ENCODE data around the gene HEG1. TPM values are rescaled to one million over a fixed set of nuclear protein-coding genes. Genes with fewer than 3 reads are reported as not detected.

Gene HEG1
- total RNA-seq, 2 experiments from 2014 or later = 20.7 to 21.4 TPM

GRCh38 chr3:125078951-125079674, 23.3 kb upstream of the HEG1 start:
- Mint-ChIP-seq H3K4me1 (peaks cover 2% of the 10 kb centered on the region), H3K9me3 (no peaks in the 10 kb centered on the region), H3K27me3 (no peaks in the 10 kb centered on the region), H3K36me3 (no peaks in the 10 kb centered on the region), H3K4me3 (no peak overlapping the region), H3K27ac (no peak overlapping the region)
- DNase-seq = no peak

GRCh38 chr3:125077864-125078263, 22.1 kb upstream of the HEG1 start:
- Mint-ChIP-seq H3K4me3 (no peak overlapping the region), H3K27me3 (no peaks in the 10 kb centered on the region), H3K36me3 (no peaks in the 10 kb centered on the region), H3K4me1 (peaks cover 2% of the 10 kb centered on the region), H3K9me3 (no peaks in the 10 kb centered on the region), H3K27ac (no peak overlapping the region)
- DNase-seq = no peak

GRCh38 chr3:125076464-125076863, 20.7 kb upstream of the HEG1 start:
- no peak overlapping the region for H3K4me3 Mint-ChIP-seq
- no peaks in the 10 kb centered on the region for H3K27me3 Mint-ChIP-seq
- peaks cover 2% of the 10 kb centered on the region for H3K4me1 Mint-ChIP-seq
- no peaks in the 10 kb centered on the region for H3K9me3 Mint-ChIP-seq
- DNase-seq = no peak
- no peaks in the 10 kb centered on the region for H3K36me3 Mint-ChIP-seq
- H3K27ac Mint-ChIP-seq = no peak overlapping the region

GRCh38 chr3:125075738-125076137, 19.9 kb upstream of the HEG1 start:
- H3K4me1 Mint-ChIP-seq = peaks cover 2% of the 10 kb centered on the region

GRCh38 chr3:125073390-125073905, 17.7 kb upstream of the HEG1 start:
- H3K27ac Mint-ChIP-seq = no peak overlapping the region
- H3K9me3 Mint-ChIP-seq = no peaks in the 10 kb centered on the region
- no peaks in the 10 kb centered on the region for H3K36me3 Mint-ChIP-seq
- no peak for DNase-seq
- peaks cover 13% of the 10 kb centered on the region for H3K4me1 Mint-ChIP-seq
- no peak overlapping the region for H3K4me3 Mint-ChIP-seq
- no peaks in the 10 kb centered on the region for H3K27me3 Mint-ChIP-seq

More at GRCh38 chr3:125075738-125076137, 19.9 kb upstream of the HEG1 start:
- no peaks in the 10 kb centered on the region for H3K36me3 Mint-ChIP-seq
- no peak overlapping the region for H3K27ac Mint-ChIP-seq
- no peaks in the 10 kb centered on the region for H3K27me3 Mint-ChIP-seq
- DNase-seq = no peak
- H3K4me3 Mint-ChIP-seq = no peak overlapping the region
- H3K9me3 Mint-ChIP-seq = no peaks in the 10 kb centered on the region

- H3K4me1 Mint-ChIP-seq = peaks cover 12% of the 10 kb centered on the region
- H3K9me3 Mint-ChIP-seq = no peaks in the 10 kb centered on the region
Measured at GRCh38 chr3:125072749-125073389, 17.1 kb upstream of the HEG1 start.

GRCh38 chr3:125072301-125072700, 16.5 kb upstream of the HEG1 start:
- Mint-ChIP-seq H3K9me3 (no peaks in the 10 kb centered on the region), H3K27ac (no peak overlapping the region), H3K4me1 (peaks cover 12% of the 10 kb centered on the region), H3K27me3 (no peaks in the 10 kb centered on the region), H3K4me3 (no peak overlapping the region), H3K36me3 (no peaks in the 10 kb centered on the region)
- no peak for DNase-seq

More at GRCh38 chr3:125072749-125073389, 17.1 kb upstream of the HEG1 start:
- Mint-ChIP-seq H3K4me3 (no peak overlapping the region), H3K27ac (no peak overlapping the region), H3K27me3 (no peaks in the 10 kb centered on the region), H3K36me3 (no peaks in the 10 kb centered on the region)
- DNase-seq = no peak

- H3K4me3 Mint-ChIP-seq = no peak overlapping the region
Measured at GRCh38 chr3:125069968-125070745, 14.4 kb upstream of the HEG1 start.

GRCh38 chr3:125069452-125069851, 13.7 kb upstream of the HEG1 start:
- no peak overlapping the region for H3K4me3 Mint-ChIP-seq
- H3K36me3 Mint-ChIP-seq = no peaks in the 10 kb centered on the region
- DNase-seq = no peak
- H3K4me1 Mint-ChIP-seq = peaks cover 12% of the 10 kb centered on the region
- no peaks in the 10 kb centered on the region for H3K9me3 Mint-ChIP-seq
- no peaks in the 10 kb centered on the region for H3K27me3 Mint-ChIP-seq
- H3K27ac Mint-ChIP-seq = no peak overlapping the region

More at GRCh38 chr3:125069968-125070745, 14.4 kb upstream of the HEG1 start:
- Mint-ChIP-seq H3K27me3 (no peaks in the 10 kb centered on the region), H3K27ac (no peak overlapping the region), H3K4me1 (peaks cover 12% of the 10 kb centered on the region), H3K9me3 (no peaks in the 10 kb centered on the region), H3K36me3 (no peaks in the 10 kb centered on the region)
- no peak for DNase-seq

GRCh38 chr3:125068265-125068664, 12.5 kb upstream of the HEG1 start:
- Mint-ChIP-seq H3K27ac (no peak overlapping the region), H3K4me1 (peaks cover 12% of the 10 kb centered on the region), H3K9me3 (no peaks in the 10 kb centered on the region), H3K36me3 (no peaks in the 10 kb centered on the region), H3K4me3 (no peak overlapping the region), H3K27me3 (peaks cover 4% of the 10 kb centered on the region)
- DNase-seq = no peak

GRCh38 chr3:125067225-125067624, 11.4 kb upstream of the HEG1 start:
- Mint-ChIP-seq H3K27me3 (peaks cover 7% of the 10 kb centered on the region), H3K27ac (no peak overlapping the region), H3K4me1 (peaks cover 12% of the 10 kb centered on the region), H3K36me3 (no peaks in the 10 kb centered on the region), H3K4me3 (no peak overlapping the region), H3K9me3 (no peaks in the 10 kb centered on the region)
- DNase-seq = no peak

- no peak overlapping the region for H3K27ac Mint-ChIP-seq
- no peak for DNase-seq
- H3K36me3 Mint-ChIP-seq = no peaks in the 10 kb centered on the region
- H3K4me1 Mint-ChIP-seq = no peaks in the 10 kb centered on the region
- H3K27me3 Mint-ChIP-seq = peaks cover 21% of the 10 kb centered on the region
- H3K4me3 Mint-ChIP-seq = no peak overlapping the region
- H3K9me3 Mint-ChIP-seq = no peaks in the 10 kb centered on the region
Measured at GRCh38 chr3:125062904-125063618, 7.3 kb upstream of the HEG1 start.

- H3K27ac Mint-ChIP-seq = no peak overlapping the region
- no peaks in the 10 kb centered on the region for H3K9me3 Mint-ChIP-seq
- no peak for DNase-seq
- H3K36me3 Mint-ChIP-seq = no peaks in the 10 kb centered on the region
- H3K4me1 Mint-ChIP-seq = peaks cover 4% of the 10 kb centered on the region
- H3K4me3 Mint-ChIP-seq = no peak overlapping the region
- H3K27me3 Mint-ChIP-seq = peaks cover 21% of the 10 kb centered on the region
Measured at GRCh38 chr3:125061646-125062045, 5.8 kb upstream of the HEG1 start.

GRCh38 chr3:125061170-125061569, 5.4 kb upstream of the HEG1 start:
- no peak overlapping the region for H3K4me3 Mint-ChIP-seq
- peaks cover 21% of the 10 kb centered on the region for H3K27me3 Mint-ChIP-seq
- no peak for DNase-seq
- H3K27ac Mint-ChIP-seq = no peak overlapping the region
- peaks cover 8% of the 10 kb centered on the region for H3K4me1 Mint-ChIP-seq
- H3K36me3 Mint-ChIP-seq = no peaks in the 10 kb centered on the region
- H3K9me3 Mint-ChIP-seq = no peaks in the 10 kb centered on the region
